ENCODE results near the gene HIVEP1.

DNA sequence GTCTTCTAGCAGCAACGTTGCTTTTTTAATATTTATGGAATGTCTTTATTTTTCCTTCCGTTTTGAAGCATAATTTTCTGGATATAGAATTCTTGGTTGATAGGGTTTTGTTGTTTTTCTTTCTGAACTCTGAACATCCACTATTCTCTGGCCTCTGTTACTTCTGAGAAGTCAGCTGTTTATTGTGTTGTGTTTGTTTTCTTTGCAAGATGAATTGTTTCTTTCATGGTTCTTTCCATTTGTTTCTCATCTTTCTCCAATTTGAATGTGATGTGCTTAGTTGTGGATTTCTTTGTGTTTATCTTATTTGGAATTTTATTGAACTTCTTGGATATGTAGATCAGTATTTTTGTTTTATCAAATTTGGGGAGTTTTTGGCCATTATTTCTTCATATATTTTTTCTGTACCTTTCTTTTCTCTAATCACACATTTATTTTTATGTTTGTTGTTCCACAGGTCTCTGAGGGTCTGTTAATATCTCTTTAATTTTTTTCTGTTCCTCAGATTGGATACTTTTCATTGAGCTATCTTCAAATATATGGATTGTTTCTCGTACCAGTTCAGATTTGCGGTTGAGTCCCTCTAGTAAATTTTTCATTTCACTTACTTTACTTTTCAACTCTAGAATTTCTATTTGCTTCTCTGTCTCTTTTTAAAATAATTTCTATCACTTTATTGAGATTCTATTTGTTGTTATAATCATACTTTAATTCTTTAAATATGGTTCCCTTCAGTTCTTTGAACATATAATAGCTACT lies 18.0 kb downstream of the HIVEP1 start:
- TF ChIP-seq, protein P1, sequence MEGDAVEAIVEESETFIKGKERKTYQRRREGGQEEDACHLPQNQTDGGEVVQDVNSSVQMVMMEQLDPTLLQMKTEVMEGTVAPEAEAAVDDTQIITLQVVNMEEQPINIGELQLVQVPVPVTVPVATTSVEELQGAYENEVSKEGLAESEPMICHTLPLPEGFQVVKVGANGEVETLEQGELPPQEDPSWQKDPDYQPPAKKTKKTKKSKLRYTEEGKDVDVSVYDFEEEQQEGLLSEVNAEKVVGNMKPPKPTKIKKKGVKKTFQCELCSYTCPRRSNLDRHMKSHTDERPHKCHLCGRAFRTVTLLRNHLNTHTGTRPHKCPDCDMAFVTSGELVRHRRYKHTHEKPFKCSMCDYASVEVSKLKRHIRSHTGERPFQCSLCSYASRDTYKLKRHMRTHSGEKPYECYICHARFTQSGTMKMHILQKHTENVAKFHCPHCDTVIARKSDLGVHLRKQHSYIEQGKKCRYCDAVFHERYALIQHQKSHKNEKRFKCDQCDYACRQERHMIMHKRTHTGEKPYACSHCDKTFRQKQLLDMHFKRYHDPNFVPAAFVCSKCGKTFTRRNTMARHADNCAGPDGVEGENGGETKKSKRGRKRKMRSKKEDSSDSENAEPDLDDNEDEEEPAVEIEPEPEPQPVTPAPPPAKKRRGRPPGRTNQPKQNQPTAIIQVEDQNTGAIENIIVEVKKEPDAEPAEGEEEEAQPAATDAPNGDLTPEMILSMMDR (IDR thresholded peaks at IDR 0.05), result no peak
- no peak for TF ChIP-seq POLR2AphosphoS5 (IDR thresholded peaks at IDR 0.05)
- TF ChIP-seq EP300 (IDR thresholded peaks at IDR 0.05), result no peak

Measured in upper lobe of left lung (tissue), 4 donors.